WTC11 (cell line): ENCODE results near the gene ZCCHC13. TPM values are rescaled to one million over a fixed set of nuclear protein-coding genes. Genes with fewer than 3 reads are reported as not detected.
A peak's percentile ranks its signal among the peaks of the same experiment; 100 is the strongest.
"Not testable (repeated sequence)": the region's sequence is repeated elsewhere in the genome, so short reads cannot be mapped to it uniquely, and the experiment has no call there.

Source experiments
- ATAC-seq: fragments of 200-7000 bp; cut with Tn5 transposase; 2 replicates; pipeline ENCODE4 v1.10.0; 2021; ENCODE audit warnings: mild to moderate bottlenecking, moderate library complexity
- Bru-seq: library from RNA; stranded (reverse); fragments of 400-500 nt; gene quantifications from one replicate; lab custom pipeline; 2021; lab: Mats Ljungman, UMichigan
- CTCF ChIA-PET: fragments of 300-600 bp; sonication (Branson Sonifier 250); formaldehyde crosslinking; loops from one replicate; lab custom pipeline; 2021; ENCODE audit warnings: antibody characterized with exemption; lab: Charles Lee
- POLR2A ChIA-PET: fragments of 350-600 bp; sonication (Branson Sonifier 250); formaldehyde crosslinking; loops from one replicate; lab custom pipeline; 2021; ENCODE audit warnings: antibody characterized with exemption; lab: Charles Lee
- DNase-seq: peaks from one replicate; pipeline ENCODE4 v3.0.0; 2021; ENCODE audit warnings: low spot score
- H3K27ac Mint-ChIP-seq: 2 replicates; pipeline ENCODE4 v1.8.0; 2021; ENCODE audit warnings: mixed read lengths
- H3K27me3 Mint-ChIP-seq: 2 replicates; pipeline ENCODE4 v1.8.0; 2021; ENCODE audit warnings: low read depth, mild to moderate bottlenecking, moderate library complexity, mixed read lengths
- H3K36me3 Mint-ChIP-seq: 2 replicates; pipeline ENCODE4 v1.8.0; 2021; ENCODE audit warnings: mixed read lengths
- H3K4me1 Mint-ChIP-seq: 2 replicates; pipeline ENCODE4 v1.8.0; 2022; ENCODE audit warnings: mixed read lengths
- H3K4me3 Mint-ChIP-seq: 2 replicates; pipeline ENCODE4 v1.8.0; 2021; ENCODE audit warnings: mild to moderate bottlenecking, moderate library complexity, mixed read lengths
- H3K9me3 Mint-ChIP-seq: 2 replicates; pipeline ENCODE4 v1.8.0; 2021; ENCODE audit warnings: mixed read lengths
- FOXJ3 ChIP-seq: sonication (generic); formaldehyde crosslinking; IDR thresholded peaks from 2 replicates; pipeline ENCODE4 v1.9.0; 2021; ENCODE audit warnings: missing genetic modification reagents, mild to moderate bottlenecking, borderline replicate concordance
- NFATC4 ChIP-seq: fragments of 250-450 bp; sonication (Bioruptor Pico); IDR thresholded peaks from 2 replicates; pipeline ENCODE4 v1.9.0; 2021; ENCODE audit warnings: mild to moderate bottlenecking
- SOX15 ChIP-seq: fragments of 250-450 bp; sonication (Bioruptor Pico); IDR thresholded peaks from 2 replicates; pipeline ENCODE4 v1.9.0; 2021; ENCODE audit warnings: mild to moderate bottlenecking
- TCF7 ChIP-seq: sonication (generic); formaldehyde crosslinking; IDR thresholded peaks from 2 replicates; pipeline ENCODE4 v1.8.0; 2022; ENCODE audit warnings: mild to moderate bottlenecking, low read depth, missing genetic modification reagents, moderate library complexity
- TEAD1 ChIP-seq: sonication (generic); formaldehyde crosslinking; IDR thresholded peaks from 2 replicates; pipeline ENCODE4 v1.8.0; 2022; ENCODE audit warnings: mild to moderate bottlenecking, missing genetic modification reagents
- ZNF317 ChIP-seq: sonication (generic); formaldehyde crosslinking; IDR thresholded peaks from 2 replicates; pipeline ENCODE4 v1.8.1; 2023; ENCODE audit warnings: low read depth, mild to moderate bottlenecking, moderate library complexity, missing genetic modification reagents, borderline replicate concordance
- long read RNA-seq, 3 experiments: library from RNA in 1 of 3; library from capped mRNA in 1 of 3; library from polyadenylated mRNA in 1 of 3; unstranded in 2 of 3; stranded (forward) in 1 of 3; transcript quantifications; one replicate each; pipeline ENCODE4 v2.0.0, GENCODE V29; 2021
- total RNA-seq: library from RNA; stranded (reverse); gene quantifications from 3 replicates; pipeline ENCODE4 v1.2.3, GENCODE V29; 2021
- TF ChIP-seq, protein P1 (sequence below): sonication (generic); formaldehyde crosslinking; IDR thresholded peaks from 2 replicates; pipeline ENCODE4 v1.8.1; 2023; ENCODE audit warnings: mild to moderate bottlenecking, missing genetic modification reagents, moderate library complexity
- TF ChIP-seq, protein P2 (sequence below): fragments of 200-600 bp; IDR thresholded peaks from 2 replicates; pipeline ENCODE4 v1.8.0; 2022; ENCODE audit warnings: antibody characterized with exemption
- TF ChIP-seq, protein P3 (sequence below): sonication (generic); formaldehyde crosslinking; IDR thresholded peaks from 2 replicates; pipeline ENCODE4 v1.8.0; 2022; ENCODE audit warnings: mild to moderate bottlenecking, missing genetic modification reagents
- TF ChIP-seq, protein P4 (sequence below): sonication (generic); formaldehyde crosslinking; conservative IDR thresholded peaks from 2 replicates; pipeline ENCODE4 v1.8.1; 2023; ENCODE audit warnings: mild to moderate bottlenecking, low read depth, missing genetic modification reagents, moderate library complexity
- TF ChIP-seq, protein P5 (sequence below): sonication (generic); formaldehyde crosslinking; IDR thresholded peaks from 2 replicates; pipeline ENCODE4 v1.8.1; 2023; ENCODE audit warnings: mild to moderate bottlenecking, moderate library complexity, missing genetic modification reagents
- TF ChIP-seq, protein P6 (sequence below): fragments of 250-450 bp; sonication (Bioruptor Pico); IDR thresholded peaks from 2 replicates; pipeline ENCODE4 v1.8.0; 2021; ENCODE audit warnings: mild to moderate bottlenecking
- TF ChIP-seq, protein P7 (sequence below): sonication (generic); formaldehyde crosslinking; IDR thresholded peaks from 2 replicates; pipeline ENCODE4 v1.8.1; 2022; ENCODE audit warnings: low read depth, mild to moderate bottlenecking, moderate library complexity, missing genetic modification reagents, borderline replicate concordance

ZCCHC13 gene
- total RNA-seq (not detected in 3 replicates), Bru-seq, nascent RNA (not detected)
- long read RNA-seq, experiment 1: 0 reads
- long read RNA-seq, experiment 2: 0 reads
- long read RNA-seq, experiment 3: 0 reads

DNA sequence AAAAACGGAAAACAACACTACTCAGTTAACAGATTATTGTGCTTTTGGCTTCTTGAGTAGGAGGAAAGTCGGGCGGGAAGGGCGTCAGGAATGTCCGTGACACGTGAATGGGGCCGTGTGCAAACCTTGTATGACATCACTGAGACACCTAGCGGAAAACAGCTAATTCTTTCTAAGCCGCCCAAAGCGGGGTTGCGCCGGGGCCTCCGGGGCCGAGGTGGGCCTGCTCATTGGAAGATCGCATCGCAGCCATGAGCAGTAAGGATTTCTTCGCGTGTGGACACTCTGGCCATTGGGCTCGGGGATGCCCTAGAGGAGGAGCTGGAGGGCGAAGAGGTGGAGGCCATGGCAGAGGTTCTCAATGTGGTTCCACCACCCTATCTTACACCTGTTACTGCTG lies at the start of gene ZCCHC13:
ZCCHC13 (plus strand) TSS at position 165 of the 400 bp plus-strand sequence; CDS start at position 252, 87 bp downstream.
- H3K27ac Mint-ChIP-seq: no peak within 1 kb of the TSS
- TF ChIP-seq, protein P1, sequence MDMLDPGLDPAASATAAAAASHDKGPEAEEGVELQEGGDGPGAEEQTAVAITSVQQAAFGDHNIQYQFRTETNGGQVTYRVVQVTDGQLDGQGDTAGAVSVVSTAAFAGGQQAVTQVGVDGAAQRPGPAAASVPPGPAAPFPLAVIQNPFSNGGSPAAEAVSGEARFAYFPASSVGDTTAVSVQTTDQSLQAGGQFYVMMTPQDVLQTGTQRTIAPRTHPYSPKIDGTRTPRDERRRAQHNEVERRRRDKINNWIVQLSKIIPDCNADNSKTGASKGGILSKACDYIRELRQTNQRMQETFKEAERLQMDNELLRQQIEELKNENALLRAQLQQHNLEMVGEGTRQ (CRISPR knock-in tag): no peak
- no peak for TF ChIP-seq TEAD1 (CRISPR knock-in tag)
- TF ChIP-seq, protein P2, sequence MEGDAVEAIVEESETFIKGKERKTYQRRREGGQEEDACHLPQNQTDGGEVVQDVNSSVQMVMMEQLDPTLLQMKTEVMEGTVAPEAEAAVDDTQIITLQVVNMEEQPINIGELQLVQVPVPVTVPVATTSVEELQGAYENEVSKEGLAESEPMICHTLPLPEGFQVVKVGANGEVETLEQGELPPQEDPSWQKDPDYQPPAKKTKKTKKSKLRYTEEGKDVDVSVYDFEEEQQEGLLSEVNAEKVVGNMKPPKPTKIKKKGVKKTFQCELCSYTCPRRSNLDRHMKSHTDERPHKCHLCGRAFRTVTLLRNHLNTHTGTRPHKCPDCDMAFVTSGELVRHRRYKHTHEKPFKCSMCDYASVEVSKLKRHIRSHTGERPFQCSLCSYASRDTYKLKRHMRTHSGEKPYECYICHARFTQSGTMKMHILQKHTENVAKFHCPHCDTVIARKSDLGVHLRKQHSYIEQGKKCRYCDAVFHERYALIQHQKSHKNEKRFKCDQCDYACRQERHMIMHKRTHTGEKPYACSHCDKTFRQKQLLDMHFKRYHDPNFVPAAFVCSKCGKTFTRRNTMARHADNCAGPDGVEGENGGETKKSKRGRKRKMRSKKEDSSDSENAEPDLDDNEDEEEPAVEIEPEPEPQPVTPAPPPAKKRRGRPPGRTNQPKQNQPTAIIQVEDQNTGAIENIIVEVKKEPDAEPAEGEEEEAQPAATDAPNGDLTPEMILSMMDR: no peak
- TF ChIP-seq TCF7: no peak
- TF ChIP-seq, protein P3, sequence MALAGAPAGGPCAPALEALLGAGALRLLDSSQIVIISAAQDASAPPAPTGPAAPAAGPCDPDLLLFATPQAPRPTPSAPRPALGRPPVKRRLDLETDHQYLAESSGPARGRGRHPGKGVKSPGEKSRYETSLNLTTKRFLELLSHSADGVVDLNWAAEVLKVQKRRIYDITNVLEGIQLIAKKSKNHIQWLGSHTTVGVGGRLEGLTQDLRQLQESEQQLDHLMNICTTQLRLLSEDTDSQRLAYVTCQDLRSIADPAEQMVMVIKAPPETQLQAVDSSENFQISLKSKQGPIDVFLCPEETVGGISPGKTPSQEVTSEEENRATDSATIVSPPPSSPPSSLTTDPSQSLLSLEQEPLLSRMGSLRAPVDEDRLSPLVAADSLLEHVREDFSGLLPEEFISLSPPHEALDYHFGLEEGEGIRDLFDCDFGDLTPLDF (CRISPR knock-in tag): no peak
- no peak for TF ChIP-seq FOXJ3
- CTCF ChIA-PET: no interaction called here
- no peak within 1 kb of the TSS for H3K4me3 Mint-ChIP-seq
- H3K27me3 Mint-ChIP-seq: no peaks in the 10 kb centered on the region
- ATAC-seq: no peak
- DNase-seq: no peak
- POLR2A ChIA-PET: no interaction called here
- H3K9me3 Mint-ChIP-seq: no peaks in the 10 kb centered on the region
- no peaks in the 10 kb centered on the region for H3K36me3 Mint-ChIP-seq
- peaks cover 16% of the 10 kb centered on the region; the same call in 1 of the 2 replicates for H3K4me1 Mint-ChIP-seq

DNA sequence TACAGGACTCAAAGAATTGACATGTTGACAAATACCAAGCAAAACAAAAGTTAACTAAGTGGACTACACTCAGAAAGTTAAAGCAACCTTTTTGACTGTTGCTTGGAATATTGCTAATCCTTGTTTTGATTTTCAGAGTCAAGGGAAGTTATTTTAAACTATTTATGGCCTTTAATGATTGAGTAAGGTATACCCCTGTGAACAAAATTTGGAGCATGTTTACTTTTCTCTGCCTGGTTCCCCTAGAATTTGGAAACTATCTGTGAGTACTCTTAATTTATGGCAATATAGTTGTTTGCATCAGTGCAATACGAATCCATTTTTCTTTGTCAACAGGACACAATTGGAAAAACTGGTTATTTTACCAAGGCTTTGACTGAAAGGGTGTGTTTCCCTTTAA lies 45.9 kb upstream of the ZCCHC13 start:
- H3K4me3 Mint-ChIP-seq, H3K9me3 Mint-ChIP-seq, DNase-seq, H3K27me3 Mint-ChIP-seq, POLR2A ChIA-PET, H3K27ac Mint-ChIP-seq, ATAC-seq, CTCF ChIA-PET: not testable (repeated sequence)
- Mint-ChIP-seq H3K4me1 (peaks cover 83% of the 10 kb centered on the region), H3K36me3 (peaks cover 36% of the 10 kb centered on the region)

DNA sequence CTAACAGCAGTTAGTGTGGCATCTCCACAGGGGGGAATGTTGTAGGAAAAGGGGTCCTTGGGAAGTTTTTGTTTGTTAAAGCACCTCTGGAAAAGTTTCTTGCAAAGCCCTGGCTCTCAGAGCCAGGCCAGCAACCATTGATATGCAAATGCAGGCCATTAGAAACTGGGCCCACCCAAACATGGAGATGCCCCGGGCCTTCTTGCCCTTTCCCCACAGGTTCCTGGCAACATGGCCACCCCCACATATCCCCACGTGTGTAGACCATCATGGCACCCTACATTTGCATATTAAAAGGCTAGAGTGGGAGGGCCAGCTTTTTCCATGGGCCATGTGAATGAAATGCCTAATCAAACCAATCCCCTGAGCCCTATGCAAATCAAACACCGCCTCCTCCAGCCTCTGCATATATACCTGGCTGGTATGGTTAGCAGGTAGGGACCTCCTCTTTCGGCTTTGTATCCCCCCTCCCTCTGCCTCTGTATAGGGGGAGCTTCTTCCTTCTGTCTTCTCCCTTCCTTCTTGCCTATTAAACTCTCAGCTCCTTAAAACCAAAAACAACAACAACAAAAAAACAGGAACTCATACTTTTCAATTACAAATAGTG lies 44.0 kb upstream of the ZCCHC13 start:
- peak; percentile 74 for DNase-seq
- CTCF ChIA-PET: interaction anchor here (1.0 to 1.2 kb wide), 2 partner anchors 65 to 85 kb away, joined by 4 to 7 read pairs; no protein-coding TSS in a partner anchor
- peak; percentile 89 for ATAC-seq
- no peaks in the 10 kb centered on the region for H3K27me3 Mint-ChIP-seq
- TF ChIP-seq NFATC4 (CRISPR knock-in tag) (no peak), ZNF317 (CRISPR knock-in tag) (no peak), SOX15 (no peak)
- TF ChIP-seq, protein P4, sequence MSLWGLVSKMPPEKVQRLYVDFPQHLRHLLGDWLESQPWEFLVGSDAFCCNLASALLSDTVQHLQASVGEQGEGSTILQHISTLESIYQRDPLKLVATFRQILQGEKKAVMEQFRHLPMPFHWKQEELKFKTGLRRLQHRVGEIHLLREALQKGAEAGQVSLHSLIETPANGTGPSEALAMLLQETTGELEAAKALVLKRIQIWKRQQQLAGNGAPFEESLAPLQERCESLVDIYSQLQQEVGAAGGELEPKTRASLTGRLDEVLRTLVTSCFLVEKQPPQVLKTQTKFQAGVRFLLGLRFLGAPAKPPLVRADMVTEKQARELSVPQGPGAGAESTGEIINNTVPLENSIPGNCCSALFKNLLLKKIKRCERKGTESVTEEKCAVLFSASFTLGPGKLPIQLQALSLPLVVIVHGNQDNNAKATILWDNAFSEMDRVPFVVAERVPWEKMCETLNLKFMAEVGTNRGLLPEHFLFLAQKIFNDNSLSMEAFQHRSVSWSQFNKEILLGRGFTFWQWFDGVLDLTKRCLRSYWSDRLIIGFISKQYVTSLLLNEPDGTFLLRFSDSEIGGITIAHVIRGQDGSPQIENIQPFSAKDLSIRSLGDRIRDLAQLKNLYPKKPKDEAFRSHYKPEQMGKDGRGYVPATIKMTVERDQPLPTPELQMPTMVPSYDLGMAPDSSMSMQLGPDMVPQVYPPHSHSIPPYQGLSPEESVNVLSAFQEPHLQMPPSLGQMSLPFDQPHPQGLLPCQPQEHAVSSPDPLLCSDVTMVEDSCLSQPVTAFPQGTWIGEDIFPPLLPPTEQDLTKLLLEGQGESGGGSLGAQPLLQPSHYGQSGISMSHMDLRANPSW (CRISPR knock-in tag): no peak
- TF ChIP-seq, protein P5, sequence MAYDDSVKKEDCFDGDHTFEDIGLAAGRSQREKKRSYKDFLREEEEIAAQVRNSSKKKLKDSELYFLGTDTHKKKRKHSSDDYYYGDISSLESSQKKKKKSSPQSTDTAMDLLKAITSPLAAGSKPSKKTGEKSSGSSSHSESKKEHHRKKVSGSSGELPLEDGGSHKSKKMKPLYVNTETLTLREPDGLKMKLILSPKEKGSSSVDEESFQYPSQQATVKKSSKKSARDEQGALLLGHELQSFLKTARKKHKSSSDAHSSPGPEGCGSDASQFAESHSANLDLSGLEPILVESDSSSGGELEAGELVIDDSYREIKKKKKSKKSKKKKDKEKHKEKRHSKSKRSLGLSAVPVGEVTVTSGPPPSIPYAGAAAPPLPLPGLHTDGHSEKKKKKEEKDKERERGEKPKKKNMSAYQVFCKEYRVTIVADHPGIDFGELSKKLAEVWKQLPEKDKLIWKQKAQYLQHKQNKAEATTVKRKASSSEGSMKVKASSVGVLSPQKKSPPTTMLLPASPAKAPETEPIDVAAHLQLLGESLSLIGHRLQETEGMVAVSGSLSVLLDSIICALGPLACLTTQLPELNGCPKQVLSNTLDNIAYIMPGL (CRISPR knock-in tag): no peak
- TF ChIP-seq, protein P6, sequence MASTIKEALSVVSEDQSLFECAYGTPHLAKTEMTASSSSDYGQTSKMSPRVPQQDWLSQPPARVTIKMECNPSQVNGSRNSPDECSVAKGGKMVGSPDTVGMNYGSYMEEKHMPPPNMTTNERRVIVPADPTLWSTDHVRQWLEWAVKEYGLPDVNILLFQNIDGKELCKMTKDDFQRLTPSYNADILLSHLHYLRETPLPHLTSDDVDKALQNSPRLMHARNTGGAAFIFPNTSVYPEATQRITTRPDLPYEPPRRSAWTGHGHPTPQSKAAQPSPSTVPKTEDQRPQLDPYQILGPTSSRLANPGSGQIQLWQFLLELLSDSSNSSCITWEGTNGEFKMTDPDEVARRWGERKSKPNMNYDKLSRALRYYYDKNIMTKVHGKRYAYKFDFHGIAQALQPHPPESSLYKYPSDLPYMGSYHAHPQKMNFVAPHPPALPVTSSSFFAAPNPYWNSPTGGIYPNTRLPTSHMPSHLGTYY (CRISPR knock-in tag): no peak
- TF ChIP-seq, protein P7, sequence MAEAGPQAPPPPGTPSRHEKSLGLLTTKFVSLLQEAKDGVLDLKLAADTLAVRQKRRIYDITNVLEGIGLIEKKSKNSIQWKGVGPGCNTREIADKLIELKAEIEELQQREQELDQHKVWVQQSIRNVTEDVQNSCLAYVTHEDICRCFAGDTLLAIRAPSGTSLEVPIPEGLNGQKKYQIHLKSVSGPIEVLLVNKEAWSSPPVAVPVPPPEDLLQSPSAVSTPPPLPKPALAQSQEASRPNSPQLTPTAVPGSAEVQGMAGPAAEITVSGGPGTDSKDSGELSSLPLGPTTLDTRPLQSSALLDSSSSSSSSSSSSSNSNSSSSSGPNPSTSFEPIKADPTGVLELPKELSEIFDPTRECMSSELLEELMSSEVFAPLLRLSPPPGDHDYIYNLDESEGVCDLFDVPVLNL: no peak
- peaks cover 32% of the 10 kb centered on the region for H3K36me3 Mint-ChIP-seq
- peaks cover 7% of the 10 kb centered on the region; the same call in 1 of the 2 replicates for H3K9me3 Mint-ChIP-seq
- peaks cover 75% of the 10 kb centered on the region for H3K4me1 Mint-ChIP-seq
- peak overlapping the region; percentile 53 for H3K4me3 Mint-ChIP-seq
- peak overlapping the region; percentile 98 for H3K27ac Mint-ChIP-seq
- POLR2A ChIA-PET: interaction anchor here (0.6 to 1.0 kb wide), 2 partner anchors 33 to 37 kb away, joined by 5 to 9 read pairs; no protein-coding TSS in a partner anchor
